DMS79 (cell line): ENCODE measurements around the gene TDP2.
"Not testable (repeated sequence)": the region's sequence is repeated elsewhere in the genome, so short reads cannot be mapped to it uniquely, and the experiment has no call there.

Experiments used
- DNase-seq: peaks from one replicate; lab custom pipeline; 2025; lab: John Stamatoyannopoulos, UW

TDP2 gene, protein sequence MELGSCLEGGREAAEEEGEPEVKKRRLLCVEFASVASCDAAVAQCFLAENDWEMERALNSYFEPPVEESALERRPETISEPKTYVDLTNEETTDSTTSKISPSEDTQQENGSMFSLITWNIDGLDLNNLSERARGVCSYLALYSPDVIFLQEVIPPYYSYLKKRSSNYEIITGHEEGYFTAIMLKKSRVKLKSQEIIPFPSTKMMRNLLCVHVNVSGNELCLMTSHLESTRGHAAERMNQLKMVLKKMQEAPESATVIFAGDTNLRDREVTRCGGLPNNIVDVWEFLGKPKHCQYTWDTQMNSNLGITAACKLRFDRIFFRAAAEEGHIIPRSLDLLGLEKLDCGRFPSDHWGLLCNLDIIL

DNA sequence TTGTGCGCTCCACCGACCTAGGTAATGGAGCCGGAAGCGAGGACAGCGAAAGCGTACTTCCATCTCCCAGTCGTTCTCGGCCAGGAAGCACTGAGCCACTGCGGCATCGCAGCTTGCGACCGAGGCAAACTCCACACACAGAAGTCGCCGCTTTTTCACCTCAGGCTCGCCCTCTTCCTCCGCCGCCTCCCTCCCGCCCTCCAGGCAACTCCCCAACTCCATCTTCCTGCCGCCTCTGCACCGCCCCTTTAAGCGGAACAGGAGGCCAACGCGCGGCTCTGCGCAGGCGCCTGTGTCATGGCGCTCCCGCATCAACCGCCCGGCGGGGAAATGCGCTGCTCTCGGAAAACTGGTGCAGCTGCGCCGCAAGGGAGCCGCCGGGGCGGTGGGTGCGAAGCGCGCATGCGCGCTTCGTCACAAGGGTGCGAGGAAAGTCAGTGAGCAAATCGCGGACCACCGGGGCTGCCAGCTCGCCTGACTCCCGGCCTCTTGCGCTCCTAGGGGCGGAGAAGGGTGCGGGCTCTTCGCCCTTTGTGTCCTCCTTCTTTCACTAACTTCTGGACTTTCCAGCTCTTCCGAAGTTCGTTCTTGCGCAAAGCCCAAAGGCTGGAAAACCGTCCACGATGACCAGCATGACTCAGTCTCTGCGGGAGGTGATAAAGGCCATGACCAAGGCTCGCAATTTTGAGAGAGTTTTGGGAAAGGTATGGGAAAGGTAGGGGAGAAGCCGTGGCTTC, at the start of gene TDP2, which contains the start of gene ACOT13:
TDP2 (minus strand) TSS at position 259 of the 737 bp plus-strand sequence; CDS start at position 222, 37 bp downstream.
ACOT13 (plus strand) TSS at position 437 of the 737 bp plus-strand sequence; CDS start at position 624, 187 bp downstream.
- DNase-seq, result peak; percentile 94

DNA sequence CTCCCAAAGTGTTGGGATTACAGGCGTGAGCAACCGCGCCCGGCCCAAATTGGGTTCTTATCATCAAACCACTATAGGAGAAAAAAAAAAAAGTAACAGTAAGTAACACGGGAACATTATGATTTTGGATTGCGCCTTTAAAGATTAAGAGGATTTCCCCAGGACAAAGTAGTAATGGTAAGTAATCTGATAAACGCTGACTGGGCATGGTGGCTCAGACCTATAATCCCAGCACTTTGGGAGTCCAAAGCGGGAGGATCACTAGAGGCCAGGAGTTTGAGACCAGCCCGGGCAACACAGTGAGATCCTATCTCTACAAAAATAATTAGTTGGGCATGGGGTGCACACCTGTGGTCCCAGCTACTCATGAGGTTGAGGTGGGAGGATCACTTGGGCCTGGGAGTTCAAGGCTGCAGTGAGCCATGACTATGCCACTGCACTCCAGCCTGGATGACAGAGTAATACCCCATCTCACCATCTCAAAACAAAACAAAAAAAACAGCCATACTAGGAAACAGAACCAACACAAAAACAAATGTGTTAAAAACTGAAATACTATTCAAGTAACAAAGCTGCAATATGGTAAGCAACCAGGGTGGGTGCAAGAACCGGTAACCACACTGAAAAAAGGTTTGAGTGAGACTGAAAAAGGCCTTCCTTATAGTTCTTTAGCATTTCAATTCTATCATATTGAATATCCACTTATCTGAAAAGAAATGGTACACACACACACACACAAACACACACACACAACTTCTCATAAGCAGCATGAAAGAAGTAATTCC, 44.0 kb upstream of the TDP2 start:
- DNase-seq, result no peak

DNA sequence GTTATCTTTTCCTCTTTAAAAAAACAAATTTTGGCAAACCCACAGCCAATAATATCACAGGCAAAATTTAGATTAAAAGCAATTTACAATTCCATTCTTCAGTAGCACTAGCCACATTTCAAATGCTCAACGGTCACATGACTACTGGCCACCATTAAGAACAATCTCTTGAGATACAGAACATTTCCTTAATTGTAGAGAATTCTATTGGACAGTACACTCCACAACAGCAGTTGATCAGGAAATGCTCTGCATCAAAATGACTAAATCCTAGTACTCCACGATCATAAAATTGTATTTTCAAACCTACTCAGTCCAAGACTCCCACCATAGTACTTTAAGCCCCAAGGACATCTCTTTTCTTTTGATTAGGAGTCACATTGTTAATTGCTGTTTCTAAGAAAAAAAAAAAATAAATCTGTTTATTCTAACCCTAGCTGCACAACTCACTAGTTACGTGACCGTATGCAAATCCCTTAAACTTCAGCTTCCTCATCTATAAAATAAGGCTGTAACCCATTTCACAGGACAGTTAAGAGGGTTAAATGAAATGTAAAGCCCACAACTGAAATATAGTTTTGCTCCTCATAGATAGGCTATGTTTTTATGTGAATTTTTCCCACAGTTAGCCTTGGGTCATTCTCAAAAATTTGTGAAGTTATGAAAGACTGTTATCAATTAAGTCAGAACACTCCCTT, 42.5 kb upstream of the TDP2 start:
- DNase-seq, result no peak

DNA sequence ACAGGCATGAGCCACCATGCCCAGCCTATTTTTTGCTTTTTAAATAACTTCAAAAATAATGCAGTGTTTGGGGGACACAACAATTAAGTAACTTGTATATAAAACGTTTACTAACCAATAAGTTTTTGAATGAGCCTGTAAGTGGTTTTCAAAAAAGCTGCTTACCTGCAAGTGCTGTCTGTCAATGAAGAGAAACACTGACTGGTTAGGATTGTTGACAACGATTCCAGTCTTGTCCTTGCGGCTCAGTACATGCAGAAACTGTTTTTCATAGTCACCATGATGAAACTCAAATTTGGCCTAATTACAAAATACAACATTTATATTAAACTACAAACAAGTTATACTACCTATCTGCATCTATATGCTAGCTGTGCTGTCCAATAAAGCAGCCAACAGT, 41.9 kb upstream of the TDP2 start:
- no peak for DNase-seq

DNA sequence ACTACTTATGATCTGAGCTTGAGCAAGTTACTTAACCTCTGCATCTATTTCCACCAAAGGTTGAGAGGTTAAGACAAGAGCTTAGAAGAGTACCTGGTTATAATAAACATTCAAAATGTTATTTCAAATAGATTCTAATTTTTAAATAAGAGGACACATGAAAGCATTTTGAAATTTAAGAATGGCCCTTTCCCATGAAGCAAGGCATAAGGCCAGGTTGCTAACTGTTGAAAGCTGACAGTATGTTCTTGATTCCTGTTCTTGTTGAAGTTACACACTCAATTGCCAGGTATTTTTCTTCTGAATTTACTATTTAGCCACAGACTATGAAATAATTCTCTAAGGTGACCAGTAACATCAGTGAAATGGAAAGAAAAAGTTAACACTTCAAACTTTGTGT, 37.8 kb upstream of the TDP2 start:
- DNase-seq, result no peak

DNA sequence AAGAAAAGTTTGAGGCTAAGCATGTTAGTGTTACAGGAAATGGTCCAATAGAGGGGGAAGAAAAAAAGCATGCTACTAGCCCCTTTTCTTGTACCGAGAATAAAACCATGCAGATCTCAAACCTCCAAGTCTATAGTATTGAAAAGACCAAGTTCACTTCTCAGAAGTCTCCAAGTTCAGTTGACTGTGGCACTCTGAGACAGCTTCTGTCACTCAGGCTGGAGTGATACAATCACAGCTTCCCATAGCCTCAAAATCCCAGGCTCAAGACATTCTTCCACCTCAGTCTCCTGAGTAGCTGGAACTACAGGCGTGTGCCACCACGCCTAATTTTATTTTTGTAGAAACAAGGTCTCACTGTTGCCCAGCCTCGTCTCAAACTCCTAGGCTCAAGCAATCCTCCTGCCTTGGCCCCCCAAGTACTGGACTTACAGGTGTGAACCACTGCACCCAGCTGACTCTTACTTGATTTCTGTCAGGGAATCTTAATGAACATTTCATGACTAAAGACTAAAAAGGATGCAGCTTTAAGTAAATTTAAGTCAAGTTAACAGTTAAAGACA, 36.1 kb upstream of the TDP2 start:
- DNase-seq, result no peak

DNA sequence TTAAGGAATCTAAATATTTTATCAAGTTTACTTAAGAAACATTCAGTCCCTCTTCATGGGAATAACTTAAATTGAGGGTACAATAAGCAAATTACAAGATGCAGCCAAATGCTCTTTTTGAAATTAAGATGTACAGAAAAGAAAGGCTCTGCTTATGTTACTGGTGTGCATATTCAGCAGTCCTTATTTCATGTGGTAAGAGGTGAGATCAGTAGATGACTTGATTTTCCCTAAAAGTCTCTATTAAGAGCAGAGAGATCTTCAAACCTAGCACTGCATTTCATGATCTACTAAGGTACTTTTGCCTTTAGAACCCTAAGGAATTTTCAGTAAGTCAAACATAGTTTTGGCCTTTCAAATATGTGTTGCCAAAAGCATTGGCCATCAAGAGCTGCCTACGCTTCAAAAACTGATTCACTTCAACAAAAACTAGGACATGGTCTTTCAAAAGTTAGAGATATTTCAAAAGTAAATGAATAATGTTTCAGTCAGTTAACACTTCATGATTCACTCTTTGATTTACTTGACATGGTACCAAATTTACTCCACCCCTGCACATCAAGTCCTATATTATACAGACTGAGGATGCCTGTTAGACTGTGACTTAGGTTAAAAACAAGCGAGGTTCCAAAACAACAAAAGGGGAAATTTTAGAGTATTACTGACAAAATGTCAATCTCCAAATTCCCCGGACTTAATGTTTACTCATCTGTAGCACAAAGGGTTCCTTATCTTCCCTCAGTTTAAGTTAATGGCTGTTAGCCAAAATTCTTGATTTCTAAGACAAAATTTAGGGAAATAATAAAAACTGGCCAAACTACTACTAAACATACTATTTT, 33.0 kb upstream of the TDP2 start:
- no peak for DNase-seq

DNA sequence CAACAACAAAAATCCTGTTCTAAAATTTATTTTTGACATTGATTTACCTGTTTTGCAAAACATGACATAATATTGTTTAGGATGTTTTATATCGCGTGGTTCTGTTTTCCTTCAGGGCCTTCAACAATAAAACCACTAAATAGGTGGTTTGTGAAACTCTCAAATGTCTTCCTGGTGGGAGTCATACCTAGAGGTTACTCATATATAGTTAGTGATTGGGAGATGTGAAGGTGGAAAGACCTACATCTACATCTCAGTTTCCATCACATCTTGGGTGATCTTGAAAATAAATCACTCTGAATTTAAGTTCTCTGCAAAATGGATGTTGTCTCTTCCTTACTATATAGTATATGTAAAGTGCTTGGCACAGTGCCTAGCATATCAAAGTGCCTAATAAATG, 29.4 kb upstream of the TDP2 start:
- no peak for DNase-seq

DNA sequence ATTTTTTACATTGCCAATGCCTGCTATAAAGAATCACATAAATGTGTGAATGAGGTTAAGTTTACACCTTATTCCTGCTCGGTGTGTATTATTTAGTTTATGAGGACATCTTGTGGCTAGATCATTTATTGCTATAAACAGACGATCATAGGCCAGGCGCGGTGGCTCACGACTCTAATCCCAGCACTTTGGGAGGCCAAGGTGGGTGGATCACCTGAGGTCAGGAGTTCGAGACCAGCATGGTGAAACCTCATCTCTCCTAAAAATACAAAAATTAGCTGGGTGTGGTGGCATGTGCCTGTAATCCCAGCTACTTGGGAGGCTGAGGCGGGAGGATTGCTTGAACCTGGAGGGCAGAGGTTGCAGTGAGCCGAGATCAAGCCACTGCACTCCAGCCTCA, 28.9 kb upstream of the TDP2 start:
- not testable (repeated sequence) for DNase-seq

DNA sequence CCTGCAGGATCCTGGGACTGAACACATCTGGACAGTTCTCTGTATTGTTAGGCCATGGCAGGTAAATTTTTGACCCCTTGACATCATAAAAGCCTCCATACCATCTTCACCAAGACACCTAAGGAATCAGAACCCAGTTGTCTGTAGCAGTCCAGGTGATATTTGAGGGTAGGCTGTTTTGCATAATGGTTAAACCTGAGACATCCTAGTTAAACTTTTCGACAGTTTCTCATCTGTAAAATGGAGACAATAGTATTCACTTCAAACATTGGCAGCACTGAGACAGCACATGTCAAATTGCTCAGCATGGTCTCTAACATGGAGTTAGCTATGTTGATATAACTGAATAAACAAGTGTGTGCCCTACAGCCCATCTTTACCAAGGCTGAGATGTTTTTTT, 27.5 kb upstream of the TDP2 start:
- DNase-seq, result no peak

DNA sequence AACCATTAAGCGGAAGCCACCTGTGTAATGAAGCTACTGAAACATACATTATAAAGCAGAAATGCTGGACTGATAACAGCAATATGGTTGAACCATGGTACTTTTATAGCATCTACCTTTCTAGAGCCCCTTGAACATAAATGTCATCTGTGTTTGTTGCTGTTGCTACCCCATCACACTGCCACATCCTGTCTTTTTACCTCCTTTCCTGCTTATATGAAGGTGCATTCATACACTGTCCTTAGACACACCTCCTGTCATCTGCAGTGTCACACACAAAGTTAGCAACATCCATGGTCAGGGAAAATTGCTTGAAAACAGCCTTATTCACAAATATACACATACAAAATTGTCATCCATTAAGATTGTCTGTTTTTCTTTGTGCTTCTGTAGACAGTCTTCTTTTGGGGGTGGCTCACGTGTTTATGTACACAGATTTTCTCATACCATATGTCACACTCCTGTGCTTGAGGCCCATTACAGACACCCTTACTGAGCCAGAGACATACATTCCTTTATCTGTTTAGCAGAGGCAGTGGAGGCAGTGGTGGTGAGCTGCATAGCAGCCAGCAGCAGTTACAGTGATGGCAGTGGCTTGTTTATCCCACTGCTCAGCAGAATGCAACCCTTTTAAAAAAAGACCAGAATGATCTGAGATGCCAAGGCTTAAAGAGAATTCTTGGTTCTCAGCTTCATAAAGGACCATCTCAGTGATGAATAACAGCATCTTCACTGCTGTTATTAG, 26.3 kb upstream of the TDP2 start:
- DNase-seq, result no peak

DNA sequence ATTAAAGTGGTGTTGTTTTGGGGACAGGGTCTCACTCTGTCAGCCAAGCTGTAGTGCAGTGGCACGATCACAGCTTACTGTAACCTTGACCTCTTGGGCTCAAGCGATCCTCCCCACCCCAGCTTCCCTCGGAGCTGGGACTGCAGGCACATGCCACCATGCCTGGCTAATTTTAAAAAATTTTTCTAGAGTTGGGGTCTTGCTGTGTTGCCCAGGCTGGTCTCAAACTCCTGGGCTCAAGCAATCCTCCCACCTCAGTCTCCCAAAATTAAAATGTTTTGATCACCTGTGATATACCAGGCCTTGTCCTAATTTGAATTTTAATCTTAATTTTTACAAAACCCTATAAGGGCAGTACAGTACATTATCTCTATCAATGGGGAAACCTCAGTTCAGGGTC, 25.7 kb upstream of the TDP2 start:
- no peak for DNase-seq

DNA sequence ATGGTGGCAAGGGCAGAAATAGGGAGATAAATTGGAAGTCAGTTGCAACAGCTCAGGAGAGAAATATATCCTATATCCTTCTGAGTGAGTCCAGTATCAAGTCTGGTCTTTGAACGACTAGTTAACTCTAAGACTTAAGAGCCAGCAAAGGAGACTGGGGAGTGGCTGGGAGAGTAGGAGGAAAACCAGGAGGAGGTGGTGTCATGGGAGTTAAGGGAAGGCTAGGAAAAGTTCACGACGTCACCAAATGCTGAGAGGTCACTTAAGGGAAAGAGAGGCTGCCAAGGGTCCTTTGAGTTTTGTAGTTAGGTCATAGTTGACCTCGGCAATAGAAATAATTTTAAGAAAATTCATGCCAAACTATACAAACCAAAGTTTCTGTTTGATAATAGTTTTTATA, 25.3 kb upstream of the TDP2 start:
- DNase-seq, result no peak

DNA sequence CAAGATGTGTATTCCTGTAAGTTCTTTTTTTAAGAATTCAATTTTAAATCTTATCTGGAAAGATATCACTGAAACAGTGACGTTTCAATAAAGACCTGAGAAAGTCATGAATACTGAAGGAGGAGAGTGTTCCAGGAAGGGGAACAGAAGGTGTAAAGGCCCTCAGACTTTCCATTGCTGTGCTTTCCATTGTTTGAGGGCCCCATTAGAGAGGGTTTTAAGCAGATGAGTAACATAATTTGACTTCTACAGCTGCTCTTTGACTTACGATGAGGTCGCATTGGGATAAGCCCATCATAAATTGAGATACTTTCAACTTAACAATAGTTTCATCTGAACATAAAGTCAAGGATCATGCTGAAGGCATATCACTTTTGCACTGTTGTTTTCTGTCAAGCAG, 24.9 kb upstream of the TDP2 start:
- no peak for DNase-seq

DNA sequence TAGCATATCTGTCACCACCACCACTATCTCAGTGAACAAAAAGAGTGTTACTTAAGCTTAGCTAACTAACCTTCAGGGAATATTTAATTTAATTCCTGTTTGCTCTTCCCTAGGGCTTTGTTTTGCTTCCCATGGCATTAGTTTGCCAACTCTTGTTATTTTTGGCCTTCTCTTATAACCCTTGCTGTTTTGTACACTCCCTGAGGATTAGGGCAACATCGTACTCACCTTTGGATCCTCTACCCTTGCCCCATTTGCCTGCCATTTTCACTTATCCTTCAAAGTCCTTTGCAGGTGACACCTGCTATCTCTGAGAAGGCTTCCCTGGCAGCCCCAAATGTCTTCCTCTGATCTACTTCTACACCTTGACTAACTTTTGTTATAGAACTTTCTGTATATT, 23.9 kb upstream of the TDP2 start:
- DNase-seq, result no peak

DNA sequence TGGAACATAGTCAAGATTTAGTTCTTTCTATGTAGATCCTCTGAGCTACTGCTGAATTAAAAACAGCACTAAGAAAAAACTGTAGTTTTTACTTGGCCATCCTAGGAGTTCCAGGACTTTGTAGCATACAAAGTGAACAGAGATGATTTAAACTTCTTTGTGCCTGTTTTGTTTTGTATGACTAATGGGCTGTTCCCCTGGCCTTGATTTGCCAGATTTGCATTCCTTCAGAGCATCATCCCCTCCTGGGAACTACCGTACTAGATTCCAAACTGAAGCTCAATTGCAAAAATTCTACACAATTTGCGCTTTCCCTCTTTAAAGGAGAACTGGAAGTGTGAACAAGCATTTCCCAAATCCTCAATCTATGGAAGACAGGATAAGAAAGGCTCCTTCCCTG, 23.3 kb upstream of the TDP2 start:
- DNase-seq, result no peak

DNA sequence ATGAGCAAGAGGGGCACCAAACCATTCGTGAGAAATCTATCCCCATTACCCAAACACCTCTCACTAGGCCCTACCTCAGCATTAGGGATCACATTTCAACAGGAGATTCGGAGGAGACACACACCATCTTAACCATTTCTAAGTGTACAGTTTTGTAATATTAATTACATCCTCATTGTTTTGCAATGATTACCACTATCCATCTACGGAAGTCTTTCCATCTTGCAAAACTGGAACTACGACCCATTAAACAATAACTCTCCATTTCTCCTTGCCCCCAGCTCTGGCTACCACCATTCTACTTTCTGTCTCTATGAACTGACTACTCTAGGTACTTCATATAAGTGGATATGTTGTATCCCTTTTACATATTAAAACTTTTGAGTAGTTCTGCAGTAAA, 20.2 kb upstream of the TDP2 start:
- no peak for DNase-seq

DNA sequence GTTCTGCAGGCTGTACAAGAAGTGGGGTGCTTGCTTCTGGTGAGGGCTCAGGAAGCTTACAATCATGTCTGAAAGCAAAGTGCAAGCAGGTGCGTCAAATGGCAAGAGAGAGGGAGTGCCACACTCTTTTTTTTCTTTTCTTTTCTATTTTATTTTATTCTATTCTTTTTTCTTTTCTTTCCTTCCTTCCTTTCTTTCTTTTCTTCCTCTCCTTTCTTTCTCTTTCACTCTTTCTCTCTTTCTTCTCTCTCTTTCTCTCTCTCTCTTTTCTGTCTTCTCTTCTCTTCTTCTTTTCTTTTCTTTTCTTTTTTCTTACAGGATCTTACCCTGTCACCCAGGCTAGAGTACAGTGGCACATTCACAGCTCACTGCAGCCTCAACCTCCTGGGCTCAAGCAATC, 19.7 kb upstream of the TDP2 start:
- no peak for DNase-seq

DNA sequence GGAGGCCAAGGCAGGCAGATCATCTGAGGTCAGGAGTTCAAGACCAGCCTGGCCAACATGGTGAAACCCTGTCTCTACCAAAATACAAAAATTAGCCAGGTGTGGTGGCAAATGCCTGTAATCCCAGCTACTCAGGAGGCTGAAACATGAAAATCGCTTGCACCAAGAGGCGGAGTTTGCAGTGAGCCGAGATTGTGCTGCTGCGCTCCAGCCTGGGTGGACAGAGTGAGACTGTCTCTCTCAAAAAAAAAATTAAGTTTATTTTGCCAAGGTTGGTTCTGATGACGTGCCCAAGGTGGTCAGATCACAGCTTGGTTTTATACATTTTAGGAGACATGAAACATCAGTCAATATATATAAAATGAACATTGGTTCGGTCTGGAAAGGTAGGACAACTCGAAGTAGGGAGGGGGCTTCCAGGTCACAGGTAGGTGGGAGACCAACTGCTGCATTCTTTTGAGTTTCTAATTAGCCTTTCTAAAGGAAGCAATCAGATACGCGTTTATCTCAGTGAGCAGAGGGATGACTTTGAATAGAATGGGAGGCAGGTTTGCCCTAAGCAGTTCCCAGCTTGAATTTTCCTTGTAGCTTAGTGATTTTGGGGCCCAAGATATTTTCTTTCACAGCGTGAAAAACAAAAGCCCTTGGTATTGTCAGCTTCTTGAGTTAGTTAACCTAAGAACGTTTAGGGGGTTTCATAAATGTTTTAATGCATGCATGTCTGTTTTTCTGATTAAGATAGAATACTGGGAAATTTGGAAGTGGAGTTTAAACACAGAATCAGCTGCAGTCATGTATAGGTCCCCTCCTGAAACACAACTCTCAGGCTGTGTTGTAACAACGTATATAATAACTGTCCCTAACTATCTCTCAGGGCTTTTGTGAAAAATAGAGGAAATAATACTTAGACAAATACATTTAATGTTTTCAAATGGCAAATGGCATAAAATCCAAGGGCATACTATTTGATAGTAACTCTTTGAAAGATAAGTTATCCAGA, 16.9 kb upstream of the TDP2 start:
- no peak for DNase-seq
